Hepatocyte (in vitro differentiated cells): ENCODE measurements around the gene JMJD8. TPM values are rescaled to one million over a fixed set of nuclear protein-coding genes. Genes with fewer than 3 reads are reported as not detected.

Experiments used
- DNase-seq: peaks from one replicate; pipeline ENCODE4 v3.0.0-alpha.2; 2016; ENCODE audit warnings: low spot score
- H2AFZ ChIP-seq: fragments of 200-600 bp; sonication (generic); 2 replicates; pipeline ENCODE4 v1.6.0; 2016; ENCODE audit warnings: antibody characterized with exemption, mild to moderate bottlenecking
- H3K27ac ChIP-seq: fragments of 200-600 bp; sonication (generic); 2 replicates; pipeline ENCODE4 v1.5.1; 2016; ENCODE audit warnings: mild to moderate bottlenecking
- H3K27me3 ChIP-seq: fragments of 200-600 bp; sonication (generic); 2 replicates; pipeline ENCODE4 v1.6.1; 2016
- H3K36me3 ChIP-seq: fragments of 200-600 bp; sonication (generic); replicated peaks from 2 replicates; pipeline ENCODE4 v1.5.1; 2016; ENCODE audit warnings: low read depth; ENCODE audit not compliant: insufficient read depth
- H3K4me1 ChIP-seq: fragments of 200-600 bp; sonication (generic); 2 replicates; pipeline ENCODE4 v1.5.1; 2016; ENCODE audit warnings: mild to moderate bottlenecking, moderate library complexity; ENCODE audit not compliant: insufficient read depth
- H3K4me2 ChIP-seq: fragments of 200-600 bp; sonication (generic); 2 replicates; pipeline ENCODE4 v1.6.0; 2016
- H3K4me3 ChIP-seq: fragments of 200-600 bp; sonication (generic); 2 replicates; pipeline ENCODE4 v1.5.1; 2016; ENCODE audit warnings: mild to moderate bottlenecking
- H3K79me2 ChIP-seq: fragments of 200-600 bp; sonication (generic); 2 replicates; pipeline ENCODE4 v1.6.0; 2017; ENCODE audit warnings: mild to moderate bottlenecking
- H3K9me2 ChIP-seq: fragments of 200-600 bp; sonication (generic); replicated peaks from 2 replicates; pipeline ENCODE4 v1.6.0; 2017; ENCODE audit warnings: mild to moderate bottlenecking; ENCODE audit not compliant: insufficient read depth
- H3K9me3 ChIP-seq: fragments of 200-600 bp; sonication (generic); 2 replicates; pipeline ENCODE4 v1.5.1; 2016; ENCODE audit warnings: low read depth, mild to moderate bottlenecking
- H4K20me1 ChIP-seq: fragments of 200-600 bp; sonication (generic); 2 replicates; pipeline ENCODE4 v1.6.0; 2016; ENCODE audit warnings: mild to moderate bottlenecking; ENCODE audit not compliant: insufficient read depth, poor library complexity, severe bottlenecking
- CTCF ChIP-seq: fragments of 200-600 bp; sonication (generic); IDR thresholded peaks from 2 replicates; pipeline ENCODE4 v1.5.1; 2016; ENCODE audit warnings: antibody characterized with exemption, mild to moderate bottlenecking; ENCODE audit not compliant: poor library complexity
- EZH2 ChIP-seq: fragments of 200-600 bp; sonication (generic); IDR thresholded peaks from 2 replicates; pipeline ENCODE4 v1.6.1; 2016; ENCODE audit warnings: antibody characterized with exemption, mild to moderate bottlenecking, borderline replicate concordance
- EZH2phosphoT487 ChIP-seq: fragments of 200-600 bp; sonication (generic); IDR thresholded peaks from one replicate; pipeline ENCODE4 v1.6.1; 2018; ENCODE audit warnings: antibody characterized with exemption, mild to moderate bottlenecking, low read depth, moderate library complexity; ENCODE audit not compliant: unreplicated experiment, severe bottlenecking
- WGBS: methylation state at CpG from one replicate; pipeline ENCODE4 v1.1.6; 2016; ENCODE audit warnings: low lambda C conversion rate; ENCODE audit errors: missing lambda C conversion rate; 5-methylcytosine and 5-hydroxymethylcytosine counted together
- polyA plus RNA-seq: library from polyadenylated mRNA; unstranded; fragments of >200 nt; fragmentation: Nextera tagmentation; extraction: Ambion mirVana; gene quantifications from 2 replicates; pipeline ENCODE4 v1.2.1, GENCODE V29; 2016
- total RNA-seq: library from RNA; depleted of rRNA; stranded (reverse); fragments of >200 nt; gene quantifications from 2 replicates; pipeline ENCODE4 v1.2.3, GENCODE V29; 2014

JMJD8 gene
- total and polyA plus RNA-seq, 2 experiments from 2014 or later: 44.3 to 84.3 TPM

GRCh38 chr16:724188-725040 is 40.3 kb upstream of the JMJD8 start:
- no peaks in the 10 kb centered on the region for H3K79me2 ChIP-seq
- H3K9me3 ChIP-seq: no peaks in the 10 kb centered on the region
- no peak overlapping the region for H2AFZ ChIP-seq
- H4K20me1 ChIP-seq: peaks cover 11% of the 10 kb centered on the region
- 84% methylated on average over 26 of the region's 29 CpGs for WGBS
- no peak for DNase-seq
- H3K27me3 ChIP-seq: peaks cover 7% of the 10 kb centered on the region
- H3K27ac ChIP-seq: no peak overlapping the region
- no peak overlapping the region for H3K4me3 ChIP-seq
- TF ChIP-seq EZH2 (no peak), EZH2phosphoT487 (no peak), CTCF (no peak)
- H3K4me2 ChIP-seq: no peak overlapping the region
- no peaks in the 10 kb centered on the region for H3K36me3 ChIP-seq
- H3K9me2 ChIP-seq: no peaks in the 10 kb centered on the region
- peaks cover 31% of the 10 kb centered on the region for H3K4me1 ChIP-seq

- Histone ChIP-seq H3K4me2 (no peak overlapping the region), H4K20me1 (peaks cover 11% of the 10 kb centered on the region), H3K27me3 (peaks cover 7% of the 10 kb centered on the region), H3K36me3 (no peaks in the 10 kb centered on the region), H3K79me2 (no peaks in the 10 kb centered on the region), H2AFZ (no peak overlapping the region), H3K9me3 (no peaks in the 10 kb centered on the region), H3K4me3 (no peak overlapping the region), H3K4me1 (peaks cover 30% of the 10 kb centered on the region), H3K27ac (no peak overlapping the region), H3K9me2 (no peaks in the 10 kb centered on the region)
- TF ChIP-seq EZH2 (no peak), CTCF (no peak), EZH2phosphoT487 (no peak)
- WGBS: 96% methylated on average over 9 of the region's 9 CpGs
- no peak for DNase-seq
Measured at GRCh38 chr16:723695-724094, 39.6 kb upstream of the JMJD8 start.

- DNase-seq: no peak
- H3K4me2 ChIP-seq: no peak overlapping the region
- no peak overlapping the region for H2AFZ ChIP-seq
- no peaks in the 10 kb centered on the region for H3K79me2 ChIP-seq
- H4K20me1 ChIP-seq: peaks cover 11% of the 10 kb centered on the region
- TF ChIP-seq CTCF (no peak), EZH2 (no peak)
- H3K9me3 ChIP-seq: no peaks in the 10 kb centered on the region
- H3K4me3 ChIP-seq: no peak overlapping the region
- no peaks in the 10 kb centered on the region for H3K36me3 ChIP-seq
- H3K4me1 ChIP-seq: peaks cover 25% of the 10 kb centered on the region
- no peak overlapping the region for H3K27ac ChIP-seq
- no peaks in the 10 kb centered on the region for H3K9me2 ChIP-seq
- WGBS: 93% methylated on average over 24 of the region's 24 CpGs
- peaks cover 7% of the 10 kb centered on the region for H3K27me3 ChIP-seq
Measured at GRCh38 chr16:722835-723633, 38.9 kb upstream of the JMJD8 start.
